OCI-LY7 (cell line): ENCODE data around the gene GLI3.

Source experiments
- EZH2phosphoT487 ChIP-seq: fragments of 200-600 bp; sonication (generic); IDR thresholded peaks from 2 replicates; pipeline ENCODE4 v1.6.1; 2018; ENCODE audit warnings: low read depth, borderline replicate concordance, mild to moderate bottlenecking, mixed run types, antibody characterized with exemption, low read length, moderate library complexity, mixed read lengths
- TF ChIP-seq, protein P1 (sequence below): fragments of 200-600 bp; sonication (generic); conservative IDR thresholded peaks from 2 replicates; pipeline ENCODE4 v1.5.1; 2014; ENCODE audit warnings: mild to moderate bottlenecking, antibody characterized with exemption, low read length, moderate library complexity, mixed read lengths

GRCh38 chr7:42207420-42207819, 29.6 kb downstream of the GLI3 start:
- TF ChIP-seq, protein P1, sequence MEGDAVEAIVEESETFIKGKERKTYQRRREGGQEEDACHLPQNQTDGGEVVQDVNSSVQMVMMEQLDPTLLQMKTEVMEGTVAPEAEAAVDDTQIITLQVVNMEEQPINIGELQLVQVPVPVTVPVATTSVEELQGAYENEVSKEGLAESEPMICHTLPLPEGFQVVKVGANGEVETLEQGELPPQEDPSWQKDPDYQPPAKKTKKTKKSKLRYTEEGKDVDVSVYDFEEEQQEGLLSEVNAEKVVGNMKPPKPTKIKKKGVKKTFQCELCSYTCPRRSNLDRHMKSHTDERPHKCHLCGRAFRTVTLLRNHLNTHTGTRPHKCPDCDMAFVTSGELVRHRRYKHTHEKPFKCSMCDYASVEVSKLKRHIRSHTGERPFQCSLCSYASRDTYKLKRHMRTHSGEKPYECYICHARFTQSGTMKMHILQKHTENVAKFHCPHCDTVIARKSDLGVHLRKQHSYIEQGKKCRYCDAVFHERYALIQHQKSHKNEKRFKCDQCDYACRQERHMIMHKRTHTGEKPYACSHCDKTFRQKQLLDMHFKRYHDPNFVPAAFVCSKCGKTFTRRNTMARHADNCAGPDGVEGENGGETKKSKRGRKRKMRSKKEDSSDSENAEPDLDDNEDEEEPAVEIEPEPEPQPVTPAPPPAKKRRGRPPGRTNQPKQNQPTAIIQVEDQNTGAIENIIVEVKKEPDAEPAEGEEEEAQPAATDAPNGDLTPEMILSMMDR = no peak
- no peak for TF ChIP-seq EZH2phosphoT487
